Muscle of arm (tissue), 14 donors: ENCODE measurements around the gene WNK4. TPM values are rescaled to one million over a fixed set of nuclear protein-coding genes. Genes with fewer than 3 reads are reported as not detected.
"Not testable (repeated sequence)": the region's sequence is repeated elsewhere in the genome, so short reads cannot be mapped to it uniquely, and the experiment has no call there.

ENCODE experiments used
- DNase-seq: peaks from one replicate; pipeline ENCODE4 v3.0.0-alpha.2; 2013
- long read RNA-seq, 11 donors: transcript quantifications; one replicate each; lab custom pipeline, GENCODE V29; 2026
- polyA plus RNA-seq, 12 donors: library from polyadenylated mRNA; unstranded; fragments of 120-200 nt; gene quantifications; one replicate each; pipeline ENCODE4 v1.2.1, GENCODE V29; 2013; ENCODE audit not compliant: insufficient read length in 12 of 12

WNK4 gene
- 1 to 10 TPM in 2 of 12 donors, under 1 TPM in 8, not detected in 2; 0.32 to 3.3 (median 0.67) TPM for polyA plus RNA-seq
- long read RNA-seq, donor 1, result 0 reads
- long read RNA-seq, donor 2, result 0 reads
- long read RNA-seq, donor 3, result 0 reads
- long read RNA-seq, donor 4, result 0 reads
- long read RNA-seq, donor 5, result 0 reads
- long read RNA-seq, donor 6, result 0 reads
- long read RNA-seq, donor 7, result 0 reads
- long read RNA-seq, donor 8, result 0 reads
- long read RNA-seq, donor 9, result 0 reads
- long read RNA-seq, donor 10, result 0 reads
- long read RNA-seq, donor 11, partial matches to known transcripts, result 0 of 102 reads
- long read RNA-seq, donor 11, other reads (novel, unspliced or antisense), result 102 of 102 reads

GRCh38 chr17:42779936-42780850 is at the start of gene WNK4:
TSS of gene WNK4 (plus strand) at chr17:42780610. CDS start at chr17:42780699, 89 bp downstream.
- no peak for DNase-seq

DNA sequence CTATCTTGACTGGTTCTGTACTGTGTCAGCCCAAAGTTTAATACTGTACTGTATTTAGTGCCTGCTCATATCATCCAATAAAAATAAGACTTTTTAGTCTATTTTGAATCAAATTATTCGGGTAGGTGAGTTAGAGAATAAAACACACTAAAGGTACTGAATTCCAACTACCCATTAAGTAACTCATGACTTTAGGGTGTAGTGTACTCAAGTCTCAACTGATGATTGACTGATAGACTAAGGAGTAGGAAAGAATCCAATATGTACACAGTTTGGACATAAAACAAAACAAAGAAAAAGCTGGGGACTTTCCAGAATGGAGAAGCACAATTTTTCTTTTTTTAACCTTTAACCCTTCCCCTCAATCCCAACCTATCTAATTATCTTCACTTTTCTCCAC is 39.7 kb upstream of the WNK4 start:
- no peak for DNase-seq

DNA sequence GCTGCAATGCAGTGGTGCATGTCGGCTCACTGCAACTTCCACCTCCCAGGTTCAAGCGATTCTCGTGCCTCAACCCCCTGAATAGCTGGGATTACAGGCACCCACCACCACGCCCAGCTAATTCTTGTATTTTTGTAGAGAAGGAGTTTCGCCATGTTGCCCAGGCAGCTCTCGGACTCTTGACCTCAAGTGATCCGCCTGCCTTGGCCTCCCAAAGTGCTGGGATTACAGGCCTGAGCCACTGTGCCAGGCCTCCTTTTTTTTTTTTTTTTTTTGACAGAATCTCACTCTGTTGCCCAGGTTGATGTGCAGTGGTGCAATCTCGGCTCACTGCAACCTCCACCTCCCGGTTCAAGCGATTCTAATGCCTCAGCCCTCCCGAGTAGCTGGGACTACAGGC is 37.5 kb upstream of the WNK4 start:
- DNase-seq, result not testable (repeated sequence)

GRCh38 chr17:42743595-42744282 is 36.7 kb upstream of the WNK4 start:
- no peak for DNase-seq

DNA sequence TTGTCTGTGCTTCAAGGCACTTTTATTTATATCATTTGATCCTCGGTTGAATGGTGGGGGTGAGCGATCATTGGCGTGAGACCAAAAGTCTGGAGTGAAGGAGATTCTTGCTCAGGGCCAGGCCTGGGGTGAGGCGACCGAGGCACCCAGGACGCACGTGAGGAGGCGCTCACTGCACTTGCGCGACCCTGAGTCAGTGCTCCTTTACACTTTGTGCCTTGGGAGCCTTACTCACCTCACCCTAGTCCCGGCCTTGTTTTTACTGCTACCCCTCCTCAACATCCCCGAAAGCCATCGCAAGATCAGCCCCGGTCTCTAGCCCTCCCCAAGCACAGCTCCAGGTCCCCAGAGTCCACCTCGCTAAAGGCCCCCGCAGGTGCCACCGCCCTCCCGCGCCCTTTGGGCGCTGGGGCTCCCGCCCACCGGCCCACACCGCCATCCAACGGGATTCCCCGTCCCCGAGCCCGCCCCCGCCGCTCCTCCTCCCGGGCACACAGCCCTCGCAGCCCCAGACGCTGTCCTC is 36.1 kb upstream of the WNK4 start:
- DNase-seq, result no peak

DNA sequence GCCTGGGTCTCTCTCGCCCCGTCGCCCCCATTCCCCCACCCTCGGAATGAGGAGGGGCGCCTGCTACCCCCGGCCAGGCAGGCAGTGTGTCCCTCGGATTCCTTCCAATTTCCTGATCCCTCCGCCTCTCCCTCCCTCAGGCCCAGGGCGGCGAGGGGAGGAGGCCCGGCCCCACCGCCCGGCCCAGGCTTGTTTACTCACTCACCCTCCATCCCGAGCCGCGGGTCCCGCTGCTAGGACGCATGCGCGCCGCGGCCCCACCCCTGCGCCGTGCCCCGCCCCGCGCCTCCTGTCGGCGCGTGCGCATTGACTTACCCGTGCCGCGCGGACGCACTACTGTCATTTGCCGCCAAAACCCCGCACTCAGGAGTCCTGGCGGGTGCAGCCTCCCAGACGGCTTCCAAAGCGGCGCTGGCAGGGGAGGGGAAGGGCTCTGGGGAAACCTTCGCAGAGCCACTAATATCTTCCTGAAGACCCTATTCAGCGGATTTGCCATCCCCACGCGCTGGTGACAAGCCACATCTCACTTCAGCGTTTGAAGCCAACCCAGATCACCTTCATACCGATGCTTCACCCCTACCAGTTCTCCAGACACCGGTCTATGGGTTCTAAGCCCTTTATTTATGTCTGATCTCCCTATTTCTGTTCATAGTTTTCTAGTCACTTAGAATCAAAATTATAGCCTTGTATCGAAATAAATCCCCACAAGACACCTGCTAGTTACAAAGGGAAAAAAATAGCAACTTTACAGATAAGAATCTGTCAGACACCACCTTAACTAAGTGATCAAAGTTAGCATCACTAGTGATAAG is 35.4 kb upstream of the WNK4 start, which contains the start of gene EZH1:
EZH1 (minus strand) TSS at position 235 of the 812 bp plus-strand sequence. CDS start 16,099 bp downstream, outside the sequence.
- DNase-seq, result peak; percentile 90

DNA sequence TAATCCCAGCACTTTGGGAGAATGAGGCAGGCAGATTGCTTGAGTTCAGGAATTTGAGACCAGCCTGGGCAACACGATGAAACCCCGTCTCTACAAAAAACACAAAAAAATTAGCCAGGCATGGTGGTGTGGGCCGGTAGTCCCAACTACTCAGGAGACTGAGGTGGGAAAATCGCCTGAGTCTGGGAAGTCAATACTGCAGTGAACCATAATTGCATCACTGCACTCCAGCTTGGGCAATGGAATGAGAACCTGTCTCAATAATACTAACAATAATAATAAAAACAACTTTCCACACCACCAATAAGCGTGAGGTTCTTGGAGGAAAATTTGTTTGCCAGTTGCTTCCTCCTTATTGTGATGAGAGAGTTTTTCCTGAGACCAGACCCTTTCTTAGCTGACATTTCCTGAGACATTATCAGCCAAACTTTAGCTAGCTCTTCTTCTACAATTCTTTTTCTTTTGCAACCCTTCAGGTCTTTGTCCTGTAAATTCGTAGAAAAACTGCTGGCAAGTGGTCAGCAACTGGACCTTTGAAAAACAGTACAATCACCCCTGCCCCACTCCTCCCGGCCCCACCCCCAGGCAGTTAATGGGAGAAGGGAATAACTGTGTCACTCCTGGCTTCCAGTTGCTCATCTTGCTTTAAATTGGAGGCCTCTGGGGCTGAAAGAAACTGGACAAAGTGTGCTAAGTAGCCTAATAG is 32.1 kb upstream of the WNK4 start:
- peak; percentile 32 for DNase-seq

DNA sequence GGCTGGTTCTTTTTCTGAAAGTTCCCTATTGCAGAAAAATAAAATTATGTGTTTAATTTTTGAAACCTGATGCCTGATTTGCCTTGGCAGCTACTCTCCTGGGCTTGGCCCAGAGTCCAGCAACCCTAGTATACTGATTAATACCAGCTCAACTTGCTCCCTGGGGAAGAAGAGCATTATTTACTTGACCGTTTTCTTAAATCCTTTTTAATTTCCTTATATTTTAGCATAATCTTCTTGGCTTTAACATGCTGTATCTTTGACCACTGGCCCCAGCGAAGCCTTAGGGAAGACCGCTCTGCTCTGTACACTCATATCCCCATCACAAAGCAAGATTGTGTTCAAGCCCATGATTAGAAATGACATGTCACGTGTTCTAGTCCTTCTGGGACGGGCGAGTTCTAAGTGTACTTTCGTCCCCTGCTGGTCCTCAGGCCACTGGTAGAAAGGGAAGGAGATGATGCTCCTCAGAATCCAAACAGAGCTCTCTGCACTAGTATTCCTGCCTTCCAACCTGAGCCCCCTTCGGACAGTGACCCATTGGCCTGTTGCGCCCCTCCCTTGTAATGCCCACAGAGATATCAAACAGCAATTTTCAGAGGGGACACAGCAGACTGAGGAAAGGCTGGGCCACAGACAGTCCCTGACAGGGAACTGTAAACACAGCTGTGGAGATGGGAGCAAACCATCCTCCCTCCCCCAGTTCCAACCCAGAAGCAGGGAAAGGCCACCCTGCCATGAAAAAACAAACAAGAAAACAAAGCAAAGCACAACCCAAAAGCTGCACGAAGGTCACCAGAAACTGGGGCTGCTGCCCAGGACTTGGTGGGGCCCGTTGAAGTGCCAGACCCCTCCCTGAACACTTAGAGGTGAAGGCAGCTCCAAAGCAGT is 31.3 kb upstream of the WNK4 start:
- DNase-seq, result no peak

- DNase-seq, result peak; percentile 35
Observed at GRCh38 chr17:42750739-42751344, 29.6 kb upstream of the WNK4 start.

DNA sequence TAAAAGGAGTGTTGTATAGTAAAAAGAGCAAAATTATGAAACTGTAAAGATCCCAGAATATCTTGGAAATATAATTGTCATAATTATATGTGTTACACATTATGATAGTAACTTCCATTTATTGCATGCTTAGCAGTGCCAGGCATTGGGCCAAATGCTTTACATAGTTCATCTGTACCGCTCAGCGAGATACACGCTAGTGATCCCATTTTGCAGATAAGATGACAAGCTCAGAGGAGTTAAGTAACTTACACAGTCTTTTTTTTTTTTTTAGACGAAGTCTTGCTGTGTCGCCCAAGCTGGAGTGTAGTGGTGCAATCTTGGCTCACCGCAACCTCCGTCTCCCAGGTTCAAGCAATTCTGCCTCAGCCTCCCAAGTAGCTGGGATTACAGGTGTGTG is 28.8 kb upstream of the WNK4 start:
- no peak for DNase-seq

DNA sequence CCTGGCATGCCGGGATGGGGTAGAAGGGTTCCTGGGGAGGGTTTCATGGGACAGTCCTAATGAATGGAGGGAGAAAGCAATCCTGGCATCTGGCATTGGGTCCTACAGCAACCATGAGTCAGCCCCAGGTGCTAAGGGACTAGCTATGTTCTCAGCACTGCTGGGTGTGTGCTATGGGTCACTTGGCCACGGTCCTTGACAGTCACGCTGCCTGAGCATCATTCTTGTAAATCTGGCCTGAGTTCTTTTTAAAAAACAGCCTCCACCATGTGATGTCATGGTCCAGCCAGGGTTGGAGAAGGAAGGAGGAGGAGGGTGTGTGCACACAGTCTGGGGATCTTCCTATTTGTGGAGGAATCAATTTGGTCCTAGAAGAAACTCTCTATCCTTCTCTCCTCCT is 25.6 kb upstream of the WNK4 start:
- DNase-seq, result no peak

DNA sequence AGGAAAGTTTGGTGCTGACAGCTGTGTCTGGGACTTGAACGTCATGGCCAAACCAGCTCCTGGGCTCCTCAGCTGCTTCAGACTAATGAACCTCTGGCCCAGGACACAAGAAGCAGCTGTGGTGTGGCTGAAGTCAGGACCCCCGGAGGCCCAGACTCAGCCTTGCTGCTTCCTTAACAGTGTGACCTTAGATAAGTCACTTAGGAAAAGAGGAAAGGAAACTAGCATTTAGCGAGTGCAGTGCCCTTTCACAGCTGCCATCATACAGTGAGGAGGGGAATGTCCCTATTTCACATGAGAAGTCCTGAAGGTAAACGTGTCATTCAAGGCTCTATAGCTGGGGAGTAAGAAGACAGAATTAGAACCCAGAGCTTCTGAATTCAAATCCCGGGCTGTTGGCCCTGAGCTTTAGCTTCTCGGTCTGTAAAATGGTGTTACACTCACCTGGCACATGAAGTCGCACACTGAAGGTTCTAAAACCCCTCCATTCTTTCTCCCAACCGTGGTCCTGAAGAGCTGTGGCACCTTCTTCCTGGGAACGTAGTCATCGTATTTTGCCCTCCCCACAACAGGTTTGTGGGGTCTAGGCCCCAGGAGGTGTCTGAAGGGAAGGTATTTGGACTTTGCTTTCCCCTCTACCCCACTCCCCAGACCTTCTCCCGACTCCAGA is 20.3 kb upstream of the WNK4 start:
- no peak for DNase-seq

- DNase-seq, result no peak
Observed at GRCh38 chr17:42760652-42761581, 19.5 kb upstream of the WNK4 start, which contains the start of gene RAMP2. TSS of gene RAMP2 (plus strand) at chr17:42761227. CDS start at chr17:42761262, 35 bp downstream.

DNA sequence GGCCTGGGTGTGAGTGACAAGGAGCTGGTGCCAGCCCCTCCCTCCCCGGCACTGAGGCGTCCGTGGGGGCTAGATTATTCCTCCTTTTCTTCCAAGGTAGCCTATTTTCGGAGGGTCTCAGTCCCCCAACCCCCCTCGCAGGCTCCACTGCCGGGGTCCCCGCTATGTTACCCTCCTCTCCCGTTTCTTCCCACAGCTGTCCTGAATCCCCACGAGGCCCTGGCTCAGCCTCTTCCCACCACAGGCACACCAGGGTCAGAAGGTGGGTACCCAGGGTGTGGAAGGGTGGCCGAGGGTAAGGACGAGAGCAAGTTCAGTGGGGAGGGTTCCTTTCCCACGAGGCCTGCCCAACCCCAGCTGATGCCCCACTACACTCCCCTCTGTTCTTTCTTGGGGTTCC is 18.8 kb upstream of the WNK4 start:
- no peak for DNase-seq

GRCh38 chr17:42766124-42766523 is 14.3 kb upstream of the WNK4 start:
- no peak for DNase-seq

GRCh38 chr17:42767512-42767911 is 12.9 kb upstream of the WNK4 start:
- DNase-seq, result no peak

DNA sequence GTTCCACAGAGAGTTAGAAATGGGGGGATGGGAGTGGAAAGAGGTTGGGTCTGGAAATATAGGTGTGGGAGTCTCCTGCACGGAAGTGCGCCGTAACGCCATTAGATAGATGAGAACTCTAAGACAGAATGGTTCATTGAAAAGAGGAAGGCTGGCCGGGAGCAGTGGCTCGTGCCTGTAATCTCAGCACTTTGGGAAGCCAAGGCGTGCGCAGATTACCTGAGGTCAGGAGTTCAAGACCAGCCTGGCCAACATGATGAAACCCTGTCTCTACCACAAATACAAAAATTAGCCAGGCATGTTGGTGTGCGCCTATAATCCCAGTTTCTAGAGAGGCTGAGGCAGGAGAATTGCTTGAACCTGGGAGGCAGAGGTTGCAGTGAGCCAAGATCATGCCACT is 12.4 kb upstream of the WNK4 start:
- DNase-seq, result not testable (repeated sequence)
